H1 (cell line): Measurements from ENCODE around the gene PPP1CA. TPM values are rescaled to one million over a fixed set of nuclear protein-coding genes. Genes with fewer than 3 reads are reported as not detected.

Source experiments
- CTCF ChIA-PET: fragments of 300-600 bp; sonication (Branson Sonifier 250); formaldehyde crosslinking; loops from one replicate; lab custom pipeline; 2021; ENCODE audit not compliant: partially characterized antibody; lab: Charles Lee
- POLR2A ChIA-PET: fragments of 300-600 bp; sonication (Branson Sonifier 250); formaldehyde crosslinking; loops from one replicate; lab custom pipeline; 2021; ENCODE audit warnings: inconsistent platforms; ENCODE audit not compliant: partially characterized antibody; lab: Charles Lee
- DNase-seq, 2 experiments: peaks; one replicate each; pipeline versions ENCODE4 v3.0.0 to v3.0.0-alpha.2; 2010 to 2022; ENCODE audit warnings: low spot score in 2 of 2, low read depth in 1 of 2, mixed read lengths in 1 of 2
- FAIRE-seq: peaks from 2 replicates; lab custom pipeline; 2011; peaks lifted over from hg19 to GRCh38; lab: Jason Lieb, UNC
- H2AFZ ChIP-seq: 2 replicates; pipeline ENCODE4 v1.8.1; 2012; ENCODE audit warnings: low read length, inconsistent platforms
- H2AK5ac ChIP-seq: 2 replicates; pipeline ENCODE4 v1.6.1; 2013; ENCODE audit warnings: low read depth, low read length
- H2BK120ac ChIP-seq: replicated peaks from 2 replicates; pipeline ENCODE3; 2013; ENCODE audit warnings: low read depth, low read length, inconsistent platforms
- H2BK12ac ChIP-seq: 2 replicates; pipeline ENCODE4 v1.6.1; 2013; ENCODE audit warnings: low read depth, low read length
- H2BK15ac ChIP-seq: 2 replicates; pipeline ENCODE4 v1.6.1; 2013; ENCODE audit warnings: low read length
- H2BK20ac ChIP-seq: 2 replicates; pipeline ENCODE4 v1.6.1; 2013; ENCODE audit warnings: low read length
- H2BK5ac ChIP-seq: 2 replicates; pipeline ENCODE4 v1.6.1; 2013; ENCODE audit warnings: low read depth, low read length
- H3K14ac ChIP-seq: 2 replicates; pipeline ENCODE4 v1.6.1; 2013; ENCODE audit warnings: inconsistent platforms; ENCODE audit not compliant: insufficient read length
- H3K18ac ChIP-seq: 2 replicates; pipeline ENCODE4 v1.6.1; 2013; ENCODE audit warnings: low read length; ENCODE audit errors: extremely low read depth
- H3K23ac ChIP-seq: 2 replicates; pipeline ENCODE4 v1.6.1; 2013; ENCODE audit warnings: inconsistent platforms; ENCODE audit not compliant: insufficient read length
- H3K23me2 ChIP-seq: 2 replicates; pipeline ENCODE4 v1.6.1; 2013; ENCODE audit warnings: low read depth, low read length
- H3K27ac ChIP-seq: 2 replicates; pipeline ENCODE4 v1.6.1; 2011; ENCODE audit warnings: low read depth, low read length, inconsistent platforms
- H3K27me3 ChIP-seq, 4 experiments: replicated peaks in 1 of 4; 1 replicate in 1 of 4; 2 replicates in 3 of 4; pipeline versions ENCODE4 v1.6.1 to v1.8.1; 2011 to 2013; ENCODE audit warnings: low read length in 3 of 4, mild to moderate bottlenecking in 3 of 4, inconsistent platforms in 2 of 4, mixed read lengths in 2 of 4, moderate library complexity in 1 of 4; ENCODE audit not compliant: control insufficient read depth in 3 of 4, insufficient read depth in 3 of 4; ENCODE audit errors: extremely low read depth in 1 of 4
- H3K36me3 ChIP-seq, 4 experiments: 2 replicates each; pipeline versions ENCODE4 v1.6.1 to v1.8.1; 2011 to 2013; ENCODE audit warnings: mild to moderate bottlenecking in 4 of 4, low read length in 3 of 4, moderate library complexity in 2 of 4, control low read depth in 1 of 4, inconsistent platforms in 1 of 4; ENCODE audit not compliant: insufficient read depth in 4 of 4, control insufficient read depth in 2 of 4
- H3K4ac ChIP-seq: replicated peaks from 2 replicates; pipeline ENCODE3; 2013; ENCODE audit warnings: low read length, low read depth, mixed read lengths, inconsistent platforms; ENCODE audit not compliant: insufficient read length
- H3K4me1 ChIP-seq, 4 experiments: replicated peaks in 1 of 4; 1 replicate in 1 of 4; 2 replicates in 3 of 4; pipeline versions ENCODE4 v1.6.1 to v1.8.1; 2011 to 2013; ENCODE audit warnings: low read length in 3 of 4, inconsistent platforms in 2 of 4, mixed read lengths in 1 of 4; ENCODE audit not compliant: insufficient read depth in 4 of 4, control insufficient read depth in 3 of 4
- H3K4me2 ChIP-seq, 2 experiments: 2 replicates each; pipeline versions ENCODE4 v1.6.1 to v1.8.1; 2011 to 2013; ENCODE audit warnings: low read depth in 2 of 2, low read length in 2 of 2, control low read depth in 1 of 2, inconsistent platforms in 1 of 2, mild to moderate bottlenecking in 1 of 2; ENCODE audit not compliant: insufficient read depth in 1 of 2
- H3K4me3 ChIP-seq, 4 experiments: fragments of 200-600, 300-600 bp in 1 of 4; sonication (generic), shearing (Covaris generic), sonication (Bioruptor Twin) in 1 of 4; 2 replicates each; pipeline versions ENCODE4 v1.5.1 to v1.8.1; 2011 to 2016; ENCODE audit warnings: low read length in 4 of 4, low read depth in 3 of 4, control low read depth in 2 of 4, inconsistent platforms in 2 of 4, mild to moderate bottlenecking in 2 of 4, mixed read lengths in 1 of 4, moderate library complexity in 1 of 4; ENCODE audit not compliant: insufficient read depth in 2 of 4; ENCODE audit errors: extremely low read depth in 1 of 4
- H3K56ac ChIP-seq: replicated peaks from 2 replicates; pipeline ENCODE3; 2013; ENCODE audit warnings: low read depth, mild to moderate bottlenecking, mixed read lengths, low read length, inconsistent platforms; ENCODE audit not compliant: insufficient read length
- H3K79me1 ChIP-seq: 2 replicates; pipeline ENCODE4 v1.6.1; 2013; ENCODE audit warnings: low read depth, low read length, control low read depth
- H3K79me2 ChIP-seq, 2 experiments: 2 replicates each; pipeline versions ENCODE4 v1.6.1 to v1.8.1; 2012 to 2013; ENCODE audit warnings: low read length in 2 of 2, mild to moderate bottlenecking in 2 of 2, inconsistent platforms in 1 of 2; ENCODE audit not compliant: insufficient read depth in 2 of 2, control insufficient read depth in 1 of 2
- H3K9ac ChIP-seq, 4 experiments: replicated peaks in 1 of 4; 1 replicate in 1 of 4; 2 replicates in 3 of 4; pipeline versions ENCODE4 v1.6.1 to v1.8.1; 2011 to 2013; ENCODE audit warnings: low read depth in 3 of 4, low read length in 3 of 4, control low read depth in 2 of 4, mild to moderate bottlenecking in 2 of 4, moderate library complexity in 2 of 4, inconsistent platforms in 1 of 4; ENCODE audit errors: extremely low read depth in 1 of 4
- H3K9me3 ChIP-seq, 2 experiments: 2 replicates each; pipeline versions ENCODE4 v1.6.1 to v1.8.1; 2012 to 2013; ENCODE audit warnings: mild to moderate bottlenecking in 2 of 2, moderate library complexity in 2 of 2, control low read depth in 1 of 2, inconsistent platforms in 1 of 2, low read depth in 1 of 2, low read length in 1 of 2, mixed read lengths in 1 of 2; ENCODE audit not compliant: insufficient read depth in 2 of 2
- H4K20me1 ChIP-seq, 2 experiments: replicated peaks in 1 of 2; 2 replicates each; pipeline versions ENCODE3 to v1.8.1; 2011 to 2013; ENCODE audit warnings: inconsistent platforms in 2 of 2, low read length in 2 of 2, mild to moderate bottlenecking in 1 of 2; ENCODE audit not compliant: insufficient read depth in 2 of 2, control insufficient read depth in 1 of 2
- H4K5ac ChIP-seq: 2 replicates; pipeline ENCODE4 v1.6.1; 2013; ENCODE audit warnings: low read length, low read depth, mixed read lengths, inconsistent platforms; ENCODE audit not compliant: insufficient read length
- H4K8ac ChIP-seq: 2 replicates; pipeline ENCODE4 v1.8.0; 2013; ENCODE audit warnings: mild to moderate bottlenecking, moderate library complexity, low read length, inconsistent platforms; ENCODE audit not compliant: insufficient read depth; ENCODE audit errors: extremely low read depth
- H4K91ac ChIP-seq: replicated peaks from 2 replicates; pipeline ENCODE3; 2013; ENCODE audit warnings: low read length, mixed read lengths, inconsistent platforms; ENCODE audit not compliant: insufficient read length
- ASH2L ChIP-seq: fragments of 200-600, 300-600 bp; sonication (generic); IDR thresholded peaks from one replicate; pipeline ENCODE4 v1.7.1; 2017; ENCODE audit warnings: low read length
- ATF3 ChIP-seq: IDR thresholded peaks from 2 replicates; pipeline ENCODE4 v1.6.1; 2011; ENCODE audit warnings: low read depth, mild to moderate bottlenecking, low read length; ENCODE audit not compliant: insufficient read depth
- EGR1 ChIP-seq: IDR thresholded peaks from 2 replicates; pipeline ENCODE4 v1.6.1; 2011; ENCODE audit warnings: low read depth, low read length, borderline replicate concordance
- JUN ChIP-seq: IDR thresholded peaks from 2 replicates; pipeline ENCODE4 v1.6.1; 2011; ENCODE audit warnings: low read depth, mild to moderate bottlenecking, improper control_type of control experiment, low read length
- MAFK ChIP-seq: IDR thresholded peaks from 2 replicates; pipeline ENCODE4 v1.6.1; 2012; ENCODE audit warnings: low read depth, mild to moderate bottlenecking, improper control_type of control experiment, low read length
- MAX ChIP-seq: IDR thresholded peaks from 2 replicates; pipeline ENCODE4 v1.6.1; 2012; ENCODE audit warnings: inconsistent platforms
- RBBP5 ChIP-seq: IDR thresholded peaks from 2 replicates; pipeline ENCODE4 v1.7.1; 2012; ENCODE audit warnings: low read depth, mild to moderate bottlenecking, inconsistent platforms, low read length, moderate library complexity, borderline replicate concordance
- USF2 ChIP-seq: IDR thresholded peaks from 2 replicates; pipeline ENCODE4 v1.6.1; 2011; ENCODE audit warnings: low read length, improper control_type of control experiment
- WGBS, 2 experiments: shearing (Covaris generic) in 1 of 2; methylation state at CpG; one replicate each; pipeline versions ENCODE4 v1.1.6 to v1.1.7; 2013 to 2015; ENCODE audit warnings: low lambda C conversion rate in 2 of 2, mixed read lengths in 2 of 2, inconsistent platforms in 1 of 2, low coverage in 1 of 2, missing lambda C conversion rate in 1 of 2; ENCODE audit not compliant: insufficient replicate concordance in 2 of 2, insufficient coverage in 1 of 2, insufficient read length in 1 of 2; ENCODE audit errors: extremely low coverage in 1 of 2, missing lambda C conversion rate in 1 of 2; 5-methylcytosine and 5-hydroxymethylcytosine counted together
- polyA plus RNA-seq, 7 experiments: library from polyadenylated mRNA; depleted of rRNA in 3 of 7; stranded (reverse) in 5 of 7; unstranded in 2 of 7; fragments of >200 nt in 5 of 7; fragments of 200-250 nt in 2 of 7; gene quantifications; 1 replicate in 5 of 7; 2 replicates in 1 of 7; 4 replicates in 1 of 7; pipeline versions ENCODE4 v1.2.1 to v1.2.3, GENCODE V29; 2011 to 2013; ENCODE audit warnings: missing spikeins in 2 of 7, mixed read lengths in 2 of 7
- total RNA-seq: library from RNA; stranded (reverse); fragmentation: NEBNext Ultra II Directional; extraction: Animal tissue kit (Norgen Biotek cat#: 25700); gene quantifications from 2 replicates; pipeline ENCODE4 v1.2.1, GENCODE V29; 2021

PPP1CA gene
- total and polyA plus RNA-seq, 2 of the 8 experiments (the other 6 are each of a cell fraction or from before 2014, with no cell fraction given) = 198 to 359 TPM

DNA sequence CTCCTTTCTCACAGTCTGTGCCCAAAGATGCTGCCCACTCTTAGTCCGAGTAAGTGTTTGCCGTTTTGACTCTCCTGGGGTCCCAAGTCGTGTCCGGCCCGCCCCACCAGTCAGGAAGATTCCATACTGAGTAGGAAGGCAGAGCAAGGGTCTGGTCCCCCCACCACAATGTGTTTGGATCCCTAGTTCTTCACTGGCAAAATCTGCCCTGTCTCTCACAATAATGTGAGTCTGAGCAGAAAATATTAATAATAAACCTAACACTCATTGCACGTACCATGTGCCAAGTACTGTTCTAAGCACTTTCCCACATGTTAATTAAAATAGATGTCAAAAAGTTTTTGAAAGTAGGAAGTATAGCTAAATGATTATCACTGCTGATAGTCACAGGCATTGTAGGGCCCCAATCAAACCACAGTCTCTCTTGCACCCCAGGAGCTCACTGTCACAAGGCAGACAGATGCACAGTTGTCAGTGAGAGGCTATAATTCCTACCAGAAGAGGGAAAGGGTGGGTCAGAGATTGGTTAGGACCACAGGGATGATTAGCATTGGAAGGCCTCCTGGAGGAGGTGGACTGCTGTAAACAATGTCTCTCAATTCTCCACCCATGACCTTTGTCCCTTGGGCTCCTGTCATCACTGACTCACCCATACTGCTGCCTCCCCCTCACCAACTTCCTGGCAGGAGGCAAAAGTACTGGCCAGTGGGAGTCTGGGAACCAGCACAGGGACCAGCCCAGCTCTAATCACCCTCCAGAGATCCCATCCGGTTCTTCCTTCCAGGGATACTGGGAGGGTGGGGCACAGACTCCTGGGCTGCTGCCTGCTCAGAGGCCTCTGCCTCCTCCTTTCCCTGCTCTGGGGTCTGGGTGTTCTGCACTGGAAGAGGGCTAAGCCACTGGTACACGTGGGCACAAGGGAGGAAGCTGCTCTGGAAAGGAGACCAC is 47.3 kb downstream of the PPP1CA start:
- H3K4me3 ChIP-seq = peak overlapping the region; percentile 51 to 75 (median 64); a peak in 7 of 8 replicates
- TF ChIP-seq EGR1 = no peak
- TF ChIP-seq USF2 = no peak
- TF ChIP-seq MAFK = no peak
- no peak for TF ChIP-seq ASH2L
- no peak for TF ChIP-seq RBBP5
- no peak for TF ChIP-seq JUN
- TF ChIP-seq ATF3 = no peak
- TF ChIP-seq MAX = no peak

More for the DNA sequence above, 47.3 kb downstream of the PPP1CA start:
- Histone ChIP-seq H3K79me1 (peaks cover 2% of the 10 kb centered on the region; the same call in 1 of the 2 replicates), H2BK15ac (peak overlapping the region; percentile 92; the same call in 1 of the 2 replicates), H3K27me3 (no peaks in the 10 kb centered on the region; a peak in 1 of 7 replicates), H4K5ac (peak overlapping the region; percentile 41), H3K14ac (no peak overlapping the region), H3K4me1 (peaks cover 0 to 18% (median 15%) of the 10 kb centered on the region in 4 experiments; a peak in 6 of 7 replicates), H2BK120ac (no peak overlapping the region), H3K4me2 (peak overlapping the region; percentile 90 to 94), H2BK12ac (0 out of 2 replicates have a peak overlapping the region, but pooled peaks have one; percentile 20), H3K18ac (peak overlapping the region; percentile 87; the same call in 1 of the 2 replicates), H3K9ac (peak overlapping the region in 3 of 4 experiments; percentile 34 to 38 (median 37); a peak in 2 of 7 replicates), H3K27ac (peak overlapping the region; percentile 20; the same call in 1 of the 2 replicates), H3K4ac (no peak overlapping the region), H4K20me1 (peaks cover 0 to 3% of the 10 kb centered on the region in 2 experiments), H3K79me2 (no peaks in the 10 kb centered on the region), H2AFZ (no peak overlapping the region), H2BK5ac (peak overlapping the region; percentile 92; the same call in 1 of the 2 replicates), H3K23me2 (peaks cover 8% of the 10 kb centered on the region; the same call in 1 of the 2 replicates), H2BK20ac (no peak overlapping the region; the same call in 1 of the 2 replicates), H3K9me3 (no peaks in the 10 kb centered on the region), H3K36me3 (no peaks in the 10 kb centered on the region), H2AK5ac (peak overlapping the region; percentile 49; the same call in 1 of the 2 replicates), H4K8ac (no peak overlapping the region), H4K91ac (peak overlapping the region; percentile 12), H3K23ac (no peak overlapping the region), H3K56ac (no peak overlapping the region)
- ChIA-PET CTCF (interaction anchor here (0.6 to 20.0 kb wide), 9 partner anchors 8 to 93 kb away, joined by 3 to 1305 read pairs (median 9); partner anchors contain the start of genes CLCF1, PPP1CA, RAD9A and TBC1D10C), POLR2A (interaction anchor here (0.6 to 3.4 kb wide), 15 partner anchors 12 to 115 kb away, joined by 3 to 16 read pairs (median 4); partner anchors contain the start of gene RAD9A)
- FAIRE-seq (no peak), DNase-seq (no peak)
- 65% methylated on average over 8 of the region's 8 CpGs; no CpG with 5 or more reads in 1 of the 2 experiments for WGBS, 2 experiments
